KMS-11 (cell line): Measurements from ENCODE around the gene CFAP65.

ENCODE experiments used
- H2AFZ ChIP-seq: fragments of 200-600 bp; sonication (generic); 2 replicates; pipeline ENCODE4 v1.6.1; 2016; ENCODE audit warnings: antibody characterized with exemption, mixed run types, low read depth
- H3K27ac ChIP-seq: fragments of 200-600 bp; sonication (generic); 2 replicates; pipeline ENCODE4 v1.6.1; 2016; ENCODE audit warnings: mild to moderate bottlenecking, mixed run types
- H3K27me3 ChIP-seq: fragments of 200-600 bp; sonication (generic); 2 replicates; pipeline ENCODE4 v1.6.1; 2017; ENCODE audit warnings: mild to moderate bottlenecking, low read depth, mixed run types, moderate library complexity; ENCODE audit not compliant: insufficient read depth
- H3K36me3 ChIP-seq: fragments of 200-600 bp; sonication (generic); 2 replicates; pipeline ENCODE4 v1.6.1; 2017; ENCODE audit warnings: mild to moderate bottlenecking, mixed run types; ENCODE audit not compliant: insufficient read depth
- H3K4me1 ChIP-seq: fragments of 200-600 bp; sonication (generic); 2 replicates; pipeline ENCODE4 v1.6.1; 2016; ENCODE audit warnings: mild to moderate bottlenecking, low read depth, mixed run types; ENCODE audit not compliant: poor library complexity, severe bottlenecking
- H3K4me2 ChIP-seq: fragments of 200-600 bp; sonication (generic); 2 replicates; pipeline ENCODE4 v1.7.0; 2016; ENCODE audit warnings: mild to moderate bottlenecking, mixed run types
- H3K4me3 ChIP-seq: fragments of 200-600 bp; sonication (generic); IDR thresholded peaks from 2 replicates; pipeline ENCODE4 v1.6.1; 2017; ENCODE audit warnings: low read depth, low read length, mixed read lengths; ENCODE audit not compliant: insufficient read depth
- H3K79me2 ChIP-seq: fragments of 200-600 bp; sonication (generic); 2 replicates; pipeline ENCODE4 v1.6.1; 2016; ENCODE audit warnings: low read depth, mixed run types; ENCODE audit not compliant: insufficient read depth
- H3K9ac ChIP-seq: fragments of 200-600 bp; sonication (generic); 2 replicates; pipeline ENCODE4 v1.6.1; 2016; ENCODE audit warnings: mild to moderate bottlenecking, mixed run types
- H4K20me1 ChIP-seq: fragments of 200-600 bp; sonication (generic); 2 replicates; pipeline ENCODE4 v1.6.1; 2016; ENCODE audit warnings: mild to moderate bottlenecking, mixed run types; ENCODE audit not compliant: insufficient read depth
- TF ChIP-seq, protein P1 (sequence below): fragments of 200-600 bp; sonication (generic); conservative IDR thresholded peaks from 2 replicates; pipeline ENCODE4 v1.6.1; 2017; ENCODE audit warnings: low read depth, mild to moderate bottlenecking, antibody characterized with exemption, low read length, moderate library complexity, mixed read lengths

The CFAP65 gene

DNA sequence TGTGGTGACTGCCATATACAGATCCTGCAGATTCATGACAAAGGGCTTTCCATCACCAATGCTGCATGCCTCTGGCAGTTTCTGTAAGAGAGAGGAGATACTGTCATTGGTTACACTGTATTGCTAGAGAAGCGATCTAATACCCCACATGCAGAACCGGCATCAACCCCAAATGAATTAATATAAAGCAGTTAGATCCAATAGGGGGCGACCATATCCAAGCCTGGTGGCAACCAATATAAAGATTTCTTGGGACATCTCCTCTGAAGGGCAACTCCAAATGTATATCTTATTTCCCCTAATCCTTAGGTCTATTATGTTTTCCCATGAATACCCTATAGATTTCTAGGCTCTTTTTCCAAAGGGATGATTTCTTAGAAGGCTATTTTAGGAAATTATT, 36.8 kb upstream of the CFAP65 start:
- no peak overlapping the region for H2AFZ ChIP-seq
- no peaks in the 10 kb centered on the region for H3K27me3 ChIP-seq
- H3K36me3 ChIP-seq = 0 out of 2 replicates have a peak, but pooled peaks cover 3% of the 10 kb centered on the region
- H3K27ac ChIP-seq = no peak overlapping the region
- TF ChIP-seq, protein P1, sequence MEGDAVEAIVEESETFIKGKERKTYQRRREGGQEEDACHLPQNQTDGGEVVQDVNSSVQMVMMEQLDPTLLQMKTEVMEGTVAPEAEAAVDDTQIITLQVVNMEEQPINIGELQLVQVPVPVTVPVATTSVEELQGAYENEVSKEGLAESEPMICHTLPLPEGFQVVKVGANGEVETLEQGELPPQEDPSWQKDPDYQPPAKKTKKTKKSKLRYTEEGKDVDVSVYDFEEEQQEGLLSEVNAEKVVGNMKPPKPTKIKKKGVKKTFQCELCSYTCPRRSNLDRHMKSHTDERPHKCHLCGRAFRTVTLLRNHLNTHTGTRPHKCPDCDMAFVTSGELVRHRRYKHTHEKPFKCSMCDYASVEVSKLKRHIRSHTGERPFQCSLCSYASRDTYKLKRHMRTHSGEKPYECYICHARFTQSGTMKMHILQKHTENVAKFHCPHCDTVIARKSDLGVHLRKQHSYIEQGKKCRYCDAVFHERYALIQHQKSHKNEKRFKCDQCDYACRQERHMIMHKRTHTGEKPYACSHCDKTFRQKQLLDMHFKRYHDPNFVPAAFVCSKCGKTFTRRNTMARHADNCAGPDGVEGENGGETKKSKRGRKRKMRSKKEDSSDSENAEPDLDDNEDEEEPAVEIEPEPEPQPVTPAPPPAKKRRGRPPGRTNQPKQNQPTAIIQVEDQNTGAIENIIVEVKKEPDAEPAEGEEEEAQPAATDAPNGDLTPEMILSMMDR = no peak
- no peaks in the 10 kb centered on the region for H3K79me2 ChIP-seq
- no peak overlapping the region for H3K4me3 ChIP-seq
- no peak overlapping the region for H3K9ac ChIP-seq
- no peak overlapping the region for H3K4me2 ChIP-seq
- no peaks in the 10 kb centered on the region for H4K20me1 ChIP-seq
- no peaks in the 10 kb centered on the region for H3K4me1 ChIP-seq

DNA sequence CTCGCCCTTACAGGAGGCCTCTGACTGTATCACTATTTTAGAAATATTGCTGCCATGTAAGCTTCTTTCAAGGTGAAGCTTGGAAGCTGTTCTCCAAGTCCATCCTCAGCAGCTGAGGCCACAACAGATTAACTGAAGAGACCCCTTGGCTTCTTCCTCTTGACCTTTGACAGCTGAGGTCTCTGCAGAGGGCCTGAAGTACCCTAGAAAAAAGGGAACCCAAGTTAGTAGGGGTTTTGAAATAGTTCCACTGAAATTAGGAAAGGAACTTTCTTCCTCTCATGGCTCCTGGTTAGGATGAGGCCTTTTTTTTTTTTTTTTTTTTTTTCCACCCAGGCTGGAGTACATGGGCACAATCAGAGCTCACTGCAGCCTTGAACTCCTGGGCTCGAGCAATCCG, 34.9 kb upstream of the CFAP65 start:
- Histone ChIP-seq H3K79me2 (no peaks in the 10 kb centered on the region), H2AFZ (no peak overlapping the region), H3K4me1 (no peaks in the 10 kb centered on the region), H3K27ac (no peak overlapping the region), H3K4me3 (no peak overlapping the region), H3K9ac (no peak overlapping the region), H4K20me1 (no peaks in the 10 kb centered on the region), H3K36me3 (0 out of 2 replicates have a peak, but pooled peaks cover 3% of the 10 kb centered on the region), H3K27me3 (no peaks in the 10 kb centered on the region), H3K4me2 (no peak overlapping the region)
- TF ChIP-seq, protein P1 = no peak

DNA sequence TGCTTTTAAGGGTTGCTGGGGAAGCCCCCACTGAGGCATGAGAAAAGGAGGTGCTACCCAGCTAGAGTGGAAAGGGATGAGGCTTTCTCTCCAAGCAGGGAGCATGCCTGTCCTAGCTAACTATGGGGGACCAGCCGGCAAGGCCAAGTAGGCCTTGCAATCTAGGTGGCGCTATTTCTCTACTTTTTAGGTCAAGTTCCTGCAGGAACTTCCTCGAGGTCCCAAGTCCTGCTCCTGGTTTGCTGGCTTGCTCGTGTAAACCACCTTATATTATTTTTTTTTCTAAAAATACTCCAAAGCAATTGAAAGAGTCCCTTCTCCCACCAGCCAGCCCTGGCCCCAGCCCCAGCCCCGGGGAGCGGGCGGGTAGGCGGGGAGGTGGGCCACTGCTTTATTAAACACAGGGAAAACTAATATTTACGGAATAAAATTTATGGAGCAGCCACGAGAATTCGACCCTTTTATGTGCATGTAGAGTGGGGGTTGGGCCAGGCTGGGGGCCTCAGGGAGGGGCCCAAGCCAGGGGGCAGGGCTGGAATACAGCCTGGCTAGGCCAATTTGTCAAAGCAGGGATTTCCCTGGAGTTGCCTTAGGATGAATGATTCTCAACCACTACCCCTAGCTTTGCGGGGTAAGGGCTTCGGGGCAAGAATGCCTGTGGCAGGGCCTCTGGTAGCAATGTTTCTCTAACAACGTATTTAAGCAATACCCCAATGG, 32.3 kb upstream of the CFAP65 start:
- no peaks in the 10 kb centered on the region for H4K20me1 ChIP-seq
- H3K36me3 ChIP-seq = 0 out of 2 replicates have a peak, but pooled peaks cover 3% of the 10 kb centered on the region
- no peak overlapping the region for H3K4me3 ChIP-seq
- TF ChIP-seq, protein P1 = peak; percentile 51; the same call in 1 of the 2 replicates
- H3K27me3 ChIP-seq = no peaks in the 10 kb centered on the region
- H3K27ac ChIP-seq = no peak overlapping the region
- H2AFZ ChIP-seq = no peak overlapping the region
- no peak overlapping the region for H3K4me2 ChIP-seq
- no peak overlapping the region for H3K9ac ChIP-seq
- H3K79me2 ChIP-seq = no peaks in the 10 kb centered on the region
- H3K4me1 ChIP-seq = no peaks in the 10 kb centered on the region

DNA sequence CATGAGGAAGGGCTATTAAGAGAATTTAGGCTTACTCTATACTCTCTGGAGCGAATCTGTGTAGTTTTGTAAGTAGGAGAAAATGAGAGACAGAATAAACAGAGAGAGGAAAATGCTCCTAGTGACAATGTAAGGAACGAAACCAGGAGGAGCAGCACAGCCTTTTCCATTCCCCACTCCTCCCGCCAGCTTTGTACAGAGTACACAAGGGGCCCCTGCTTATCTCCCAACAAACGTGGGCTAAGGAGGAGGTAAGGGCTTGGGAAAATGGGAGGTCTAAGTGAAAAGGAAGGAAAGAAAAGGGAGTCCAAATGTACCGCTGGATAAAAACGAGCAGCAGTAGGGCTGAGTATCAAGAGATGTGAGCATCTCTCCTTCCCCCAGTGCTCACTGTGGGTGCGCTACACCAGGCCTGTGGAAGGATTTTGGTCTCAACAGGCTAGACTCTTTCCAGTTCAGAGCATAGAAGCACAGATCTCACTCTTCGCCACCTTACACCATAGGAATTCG, 31.5 kb upstream of the CFAP65 start:
- no peaks in the 10 kb centered on the region for H3K27me3 ChIP-seq
- H3K27ac ChIP-seq = no peak overlapping the region
- TF ChIP-seq, protein P1 = no peak
- no peak overlapping the region for H3K4me3 ChIP-seq
- no peaks in the 10 kb centered on the region for H3K4me1 ChIP-seq
- H3K4me2 ChIP-seq = no peak overlapping the region
- H3K9ac ChIP-seq = no peak overlapping the region
- H2AFZ ChIP-seq = no peak overlapping the region
- H3K36me3 ChIP-seq = 0 out of 2 replicates have a peak, but pooled peaks cover 3% of the 10 kb centered on the region
- no peaks in the 10 kb centered on the region for H4K20me1 ChIP-seq
- no peaks in the 10 kb centered on the region for H3K79me2 ChIP-seq
